Parathyroid adenoma (tissue), 2 donors: ENCODE data around the gene ITSN2.

Experiments used
- H2AFZ ChIP-seq: fragments of 300-600 bp; sonication (generic); one replicate; pipeline ENCODE4 v1.7.0; 2017; ENCODE audit warnings: antibody characterized with exemption, mild to moderate bottlenecking
- H3K27ac ChIP-seq: fragments of 300-600 bp; sonication (generic); one replicate; pipeline ENCODE4 v1.7.0; 2017
- H3K27me3 ChIP-seq: fragments of 300-600 bp; sonication (generic); one replicate; pipeline ENCODE4 v1.7.0; 2017; ENCODE audit warnings: low read length; ENCODE audit not compliant: control insufficient read depth, insufficient read depth
- H3K36me3 ChIP-seq: fragments of 300-600 bp; sonication (generic); one replicate; pipeline ENCODE4 v1.7.0; 2017; ENCODE audit warnings: low read length; ENCODE audit not compliant: control insufficient read depth, insufficient read depth
- H3K4me1 ChIP-seq: fragments of 300-600 bp; sonication (generic); one replicate; pipeline ENCODE4 v1.7.0; 2017; ENCODE audit warnings: control low read depth
- H3K4me2 ChIP-seq: fragments of 300-600 bp; sonication (generic); one replicate; pipeline ENCODE4 v1.7.0; 2017; ENCODE audit warnings: low read length
- H3K4me3 ChIP-seq: fragments of 300-600 bp; sonication (generic); one replicate; pipeline ENCODE4 v1.7.0; 2017; ENCODE audit warnings: low read depth, low read length
- H3K79me2 ChIP-seq: fragments of 300-600 bp; sonication (generic); one replicate; pipeline ENCODE4 v1.7.0; 2017; ENCODE audit warnings: control low read depth
- H3K9ac ChIP-seq: fragments of 300-600 bp; sonication (generic); one replicate; pipeline ENCODE4 v1.7.0; 2017; ENCODE audit warnings: mild to moderate bottlenecking
- H3K9me3 ChIP-seq: fragments of 300-600 bp; sonication (generic); one replicate; pipeline ENCODE4 v1.7.0; 2017; ENCODE audit warnings: low read length; ENCODE audit not compliant: control insufficient read depth
- CTCF ChIP-seq: fragments of 300-600 bp; sonication (generic); IDR thresholded peaks from one replicate; pipeline ENCODE4 v1.7.0; 2017; ENCODE audit warnings: antibody characterized with exemption, mild to moderate bottlenecking
- donor health status: primary hyperparathyroidism.

The ITSN2 gene

GRCh38 chr2:24328010-24328409 is 32.3 kb downstream of the ITSN2 start:
- peaks cover 2% of the 10 kb centered on the region for H3K4me1 ChIP-seq
- no peak overlapping the region for H3K4me2 ChIP-seq
- no peak overlapping the region for H3K9ac ChIP-seq
- H3K36me3 ChIP-seq: no peaks in the 10 kb centered on the region
- H2AFZ ChIP-seq: no peak overlapping the region
- no peak overlapping the region for H3K4me3 ChIP-seq
- H3K27me3 ChIP-seq: no peaks in the 10 kb centered on the region
- H3K79me2 ChIP-seq: peaks cover 16% of the 10 kb centered on the region
- H3K27ac ChIP-seq: no peak overlapping the region
- no peaks in the 10 kb centered on the region for H3K9me3 ChIP-seq
- TF ChIP-seq CTCF: no peak

GRCh38 chr2:24317491-24317920 is 42.8 kb downstream of the ITSN2 start:
- Histone ChIP-seq H3K9ac (no peak overlapping the region), H3K4me2 (no peak overlapping the region), H3K4me3 (no peak overlapping the region), H3K79me2 (peaks cover 7% of the 10 kb centered on the region), H3K9me3 (no peaks in the 10 kb centered on the region), H2AFZ (no peak overlapping the region), H3K36me3 (no peaks in the 10 kb centered on the region), H3K27ac (no peak overlapping the region), H3K27me3 (no peaks in the 10 kb centered on the region), H3K4me1 (no peaks in the 10 kb centered on the region)
- no peak for TF ChIP-seq CTCF

GRCh38 chr2:24315669-24316068 is 44.7 kb downstream of the ITSN2 start:
- H3K27ac ChIP-seq: no peak overlapping the region
- H2AFZ ChIP-seq: no peak overlapping the region
- TF ChIP-seq CTCF: no peak
- no peaks in the 10 kb centered on the region for H3K27me3 ChIP-seq
- no peak overlapping the region for H3K4me3 ChIP-seq
- H3K79me2 ChIP-seq: peaks cover 7% of the 10 kb centered on the region
- H3K4me2 ChIP-seq: no peak overlapping the region
- H3K4me1 ChIP-seq: no peaks in the 10 kb centered on the region
- H3K9me3 ChIP-seq: no peaks in the 10 kb centered on the region
- no peak overlapping the region for H3K9ac ChIP-seq
- no peaks in the 10 kb centered on the region for H3K36me3 ChIP-seq

GRCh38 chr2:24313744-24314632 is 46.3 kb downstream of the ITSN2 start:
- Histone ChIP-seq H3K27ac (no peak overlapping the region), H3K4me1 (no peaks in the 10 kb centered on the region), H2AFZ (no peak overlapping the region), H3K36me3 (no peaks in the 10 kb centered on the region), H3K9me3 (no peaks in the 10 kb centered on the region), H3K9ac (no peak overlapping the region), H3K79me2 (peaks cover 2% of the 10 kb centered on the region), H3K27me3 (no peaks in the 10 kb centered on the region), H3K4me2 (no peak overlapping the region), H3K4me3 (no peak overlapping the region)
- TF ChIP-seq CTCF: no peak

- Histone ChIP-seq H3K79me2 (no peaks in the 10 kb centered on the region), H3K36me3 (no peaks in the 10 kb centered on the region), H3K27ac (no peak overlapping the region), H3K9ac (no peak overlapping the region), H3K9me3 (no peaks in the 10 kb centered on the region), H2AFZ (no peak overlapping the region), H3K4me1 (no peaks in the 10 kb centered on the region), H3K4me3 (no peak overlapping the region), H3K27me3 (no peaks in the 10 kb centered on the region), H3K4me2 (no peak overlapping the region)
- no peak for TF ChIP-seq CTCF
These were observed 52.4 kb downstream of the ITSN2 start for GRCh38 chr2:24307961-24308360.
